HG02678 (cell line): ENCODE results near the gene ASPRV1.

Source experiments
- ATAC-seq: cut with Tn5 transposase; IDR thresholded peaks from one replicate; pipeline ENCODE4 v1.9.1; 2021; ENCODE audit warnings: mild to moderate bottlenecking, moderate library complexity; ENCODE audit not compliant: unreplicated experiment

ASPRV1 gene

DNA sequence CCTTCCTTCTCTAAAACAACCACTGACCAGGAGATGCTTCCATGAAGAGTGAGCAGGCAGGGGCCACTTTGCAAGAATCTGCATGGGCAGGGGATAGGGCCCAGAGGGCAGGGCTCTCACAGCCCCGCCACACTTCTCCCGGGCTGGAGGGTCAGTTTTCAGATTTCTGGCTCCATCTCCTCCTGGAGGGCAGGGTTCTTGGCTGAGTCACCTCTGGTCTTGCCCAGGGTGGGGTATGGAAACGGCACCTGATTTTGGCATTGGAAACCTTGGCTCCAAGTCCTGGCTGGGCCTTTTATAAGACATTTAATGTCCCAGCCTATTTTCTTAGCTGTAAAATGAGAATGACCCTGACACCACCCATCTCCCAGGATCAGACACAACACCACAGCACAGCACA lies 27.6 kb upstream of the ASPRV1 start:
- ATAC-seq = no peak

DNA sequence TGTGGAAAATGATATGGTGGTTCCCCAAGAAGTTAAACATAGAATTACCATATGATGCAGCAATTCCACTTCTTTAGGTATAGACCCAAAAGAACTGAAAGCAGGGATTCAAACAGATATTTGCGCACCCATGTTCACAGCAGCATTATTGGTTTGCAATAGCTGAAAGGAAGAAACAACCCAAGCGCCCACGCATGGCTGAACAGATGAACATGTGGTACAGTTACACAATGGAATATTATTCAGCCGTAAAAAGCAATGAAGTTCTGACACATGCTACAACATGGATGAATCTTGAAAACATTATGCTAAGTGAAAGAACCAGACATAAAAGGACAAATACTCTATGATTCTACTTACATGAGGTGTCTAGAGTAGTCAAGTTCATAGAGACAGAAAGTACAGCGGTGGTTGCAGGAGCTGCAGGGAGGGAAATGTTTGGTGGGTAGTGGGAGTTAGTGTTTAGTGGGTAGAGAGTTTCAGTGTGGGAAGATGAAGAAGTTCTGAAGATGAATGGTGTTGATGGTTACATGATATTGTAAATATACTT lies 26.7 kb upstream of the ASPRV1 start:
- ATAC-seq = no peak

DNA sequence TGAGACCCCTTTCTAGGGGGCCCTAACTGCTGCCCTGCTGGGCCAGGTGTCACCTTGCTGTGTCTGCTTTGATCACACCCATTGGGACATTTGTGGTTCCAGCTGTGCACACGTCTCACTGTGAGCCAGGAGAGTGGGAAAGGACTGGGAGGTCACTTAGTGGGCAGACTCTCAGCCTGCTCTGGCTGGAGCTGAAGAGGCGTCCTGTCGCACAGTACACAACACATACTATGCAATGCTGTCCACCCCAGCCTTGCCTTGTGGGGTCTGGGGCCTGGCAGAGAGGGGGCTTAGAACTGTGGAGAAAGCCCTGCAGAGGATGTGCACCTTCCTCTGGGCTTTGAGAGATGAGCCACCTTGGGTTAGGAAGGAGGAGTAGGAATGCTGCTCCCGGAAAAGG lies 25.3 kb upstream of the ASPRV1 start:
- no peak for ATAC-seq

DNA sequence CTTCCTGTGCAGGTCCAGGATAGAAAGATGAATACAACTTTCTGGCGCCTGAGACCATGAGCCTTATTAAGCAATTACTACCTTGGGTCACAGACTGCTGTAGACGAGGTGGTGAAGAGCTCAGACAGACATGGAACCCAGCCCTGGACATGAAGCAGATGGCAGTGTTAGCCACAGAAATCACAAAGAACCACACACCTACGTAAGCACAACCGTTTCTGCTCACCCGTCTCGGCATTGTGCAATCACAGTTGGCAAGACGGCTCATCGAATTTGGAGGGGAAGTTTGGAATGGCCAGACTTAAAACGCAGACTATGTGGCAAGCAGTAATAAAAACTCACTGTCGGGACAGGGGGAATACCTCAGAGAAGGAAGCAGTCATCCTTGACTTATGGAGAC lies 24.3 kb upstream of the ASPRV1 start:
- no peak for ATAC-seq

DNA sequence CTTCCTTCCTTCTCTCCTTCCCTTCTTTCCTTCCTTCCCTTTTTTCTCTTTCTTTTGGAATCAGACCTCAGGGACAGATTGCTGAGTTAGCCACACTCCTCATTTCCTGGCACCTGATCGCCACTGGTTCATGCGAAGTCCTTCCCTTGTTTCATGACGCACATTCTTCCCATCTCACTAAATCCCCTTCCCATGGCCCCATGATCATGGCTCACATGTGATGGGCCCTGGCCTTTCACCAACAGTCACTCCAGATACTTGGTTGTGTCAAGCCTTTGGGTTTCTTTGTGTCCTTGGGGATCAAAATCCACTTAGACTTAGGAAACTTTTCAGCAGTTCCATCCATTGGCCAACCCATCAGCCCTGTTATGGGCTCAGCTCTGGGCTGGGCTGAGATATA lies 23.8 kb upstream of the ASPRV1 start:
- ATAC-seq = no peak

DNA sequence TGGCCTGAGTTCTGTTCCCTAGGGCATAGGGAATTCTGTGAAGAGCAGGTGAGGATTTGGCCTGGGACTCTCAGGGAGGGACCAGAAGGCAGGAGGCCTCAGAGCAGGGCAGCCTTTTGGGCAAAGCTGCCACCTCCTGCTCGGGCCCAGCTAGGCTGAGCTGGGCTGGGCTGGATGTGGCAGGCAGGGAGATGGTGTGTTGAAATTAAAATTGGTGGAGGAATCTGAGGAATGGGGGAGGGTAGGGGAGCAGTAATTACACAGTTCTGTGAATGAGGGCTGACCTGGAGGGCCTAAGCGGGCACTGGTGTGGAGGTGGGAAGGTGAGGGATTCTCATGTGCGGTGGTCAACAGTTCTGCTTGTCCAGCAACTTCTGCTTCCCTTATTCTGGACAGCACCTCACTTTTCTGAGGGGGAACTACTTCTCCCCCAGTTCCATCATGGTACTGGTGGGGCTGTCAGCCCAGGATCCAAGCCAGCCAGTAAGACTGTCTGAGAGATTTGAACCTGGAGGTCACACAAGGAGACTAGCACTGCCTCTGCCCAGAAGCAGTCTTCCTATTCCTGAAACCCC lies 22.0 kb upstream of the ASPRV1 start:
- ATAC-seq = no peak

DNA sequence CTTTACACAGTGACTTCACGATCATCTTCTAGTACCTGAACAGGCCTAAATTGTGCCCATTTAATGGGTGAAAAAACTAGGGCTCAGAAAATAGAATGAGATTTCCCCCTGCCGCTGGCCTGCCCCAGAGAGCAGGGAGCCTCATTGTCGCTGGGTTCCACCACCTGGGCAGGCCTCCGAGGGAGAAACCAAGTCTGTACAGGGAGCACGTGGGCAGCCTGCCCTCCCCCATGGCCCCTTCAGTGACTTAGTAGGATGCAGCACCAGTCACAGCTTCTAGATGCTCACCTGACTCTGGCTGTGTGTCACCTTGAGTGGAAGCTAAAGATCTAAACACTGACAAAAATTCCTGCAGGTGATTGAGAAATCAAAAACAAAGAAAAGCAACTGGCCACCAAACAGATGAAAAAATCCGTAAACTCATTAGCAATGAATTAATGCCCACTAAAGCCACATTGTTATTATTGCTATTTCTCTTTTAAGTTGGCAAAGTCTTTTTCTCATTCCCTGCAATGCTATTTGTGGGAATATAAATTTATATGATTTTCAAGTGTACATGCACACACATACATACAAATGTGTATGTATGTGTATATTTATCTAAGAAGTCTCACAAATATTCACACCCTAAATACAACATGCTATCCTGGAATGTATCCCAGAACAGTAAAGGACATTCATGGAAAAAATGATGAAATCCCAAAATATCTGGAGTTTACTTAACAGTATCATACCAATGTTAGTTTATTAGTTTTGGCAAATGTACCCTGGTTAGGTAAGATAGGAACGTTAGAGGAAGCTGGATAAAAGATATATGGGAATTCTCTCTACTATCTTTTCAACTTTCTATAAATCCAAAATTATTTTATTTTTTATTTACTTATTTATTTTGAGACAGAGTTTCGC lies 18.7 kb upstream of the ASPRV1 start:
- ATAC-seq = no peak

DNA sequence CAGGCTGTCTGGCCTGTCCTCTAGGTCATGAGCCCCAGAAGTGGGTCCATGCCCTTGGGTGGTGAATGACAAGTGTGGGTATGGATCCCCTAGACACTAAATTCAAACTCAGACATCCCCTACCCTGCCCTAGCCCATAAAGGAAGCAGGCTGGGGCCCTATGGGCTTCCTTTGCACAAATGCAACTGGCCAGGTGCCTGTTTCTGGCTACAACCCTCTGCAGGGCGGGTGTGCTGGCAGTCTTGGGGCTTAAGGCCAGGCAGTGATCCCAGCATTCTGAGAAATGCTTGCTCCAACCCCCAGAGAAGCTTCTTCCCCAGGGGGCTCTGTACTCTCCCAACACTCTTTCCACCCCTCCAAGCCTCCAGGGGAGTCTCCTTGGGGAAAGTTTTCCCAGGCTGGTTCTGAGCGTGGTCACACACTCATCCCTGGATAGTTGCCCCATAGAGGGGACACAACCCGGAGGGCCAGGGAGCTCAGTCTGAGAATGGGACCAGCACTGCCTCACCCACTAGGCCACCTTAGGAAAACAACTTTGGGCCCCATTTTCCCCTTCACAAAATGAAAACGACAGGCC lies 16.6 kb upstream of the ASPRV1 start:
- no peak for ATAC-seq

DNA sequence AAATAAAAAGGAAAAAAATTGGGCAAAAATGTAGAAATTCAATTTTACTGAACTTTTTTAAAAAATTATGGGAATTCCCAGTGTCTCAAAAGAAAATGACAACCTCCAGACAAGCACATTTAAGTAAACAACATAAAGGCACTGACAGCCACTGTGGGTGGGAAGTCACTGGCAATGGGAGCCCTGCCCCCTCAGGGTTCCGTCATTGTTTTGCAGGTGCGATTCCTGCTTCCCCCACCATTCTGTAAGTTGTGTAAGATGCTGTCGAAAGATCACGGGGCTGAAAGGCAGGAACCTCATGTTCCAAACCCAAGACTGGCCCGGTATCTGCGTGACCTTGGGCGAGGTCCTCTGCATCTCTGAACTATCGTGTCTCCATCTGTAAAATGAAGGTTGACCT lies 15.8 kb upstream of the ASPRV1 start:
- no peak for ATAC-seq

DNA sequence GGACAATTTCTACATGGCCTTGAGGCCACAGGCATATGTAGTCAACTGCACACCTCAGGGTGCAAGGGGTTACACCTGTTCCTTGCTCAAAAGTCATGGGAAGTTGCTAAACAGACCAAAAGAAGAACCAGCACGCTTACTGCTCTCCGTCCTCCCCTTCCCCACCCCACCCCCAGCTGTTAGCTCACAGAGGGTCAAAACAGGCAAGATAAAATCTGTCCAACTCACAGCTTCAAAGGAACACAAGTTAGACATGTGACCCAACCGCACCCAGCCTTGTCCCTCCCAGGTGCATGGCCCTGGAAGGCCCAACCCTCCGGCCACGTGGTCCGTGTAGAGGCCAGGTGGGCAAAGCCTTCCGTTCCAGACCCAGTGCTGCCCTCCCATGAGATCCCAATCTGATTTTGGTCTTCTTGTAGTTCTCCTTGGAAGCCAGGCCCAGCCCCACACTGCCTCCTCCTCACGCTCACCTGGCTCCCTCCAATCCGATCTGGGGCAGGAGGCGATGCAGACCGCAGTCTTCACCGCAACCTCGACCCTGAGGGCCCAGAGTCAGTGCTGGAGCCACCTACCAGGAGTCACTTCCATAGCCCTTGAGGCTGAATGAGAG lies 14.5 kb upstream of the ASPRV1 start:
- no peak for ATAC-seq

DNA sequence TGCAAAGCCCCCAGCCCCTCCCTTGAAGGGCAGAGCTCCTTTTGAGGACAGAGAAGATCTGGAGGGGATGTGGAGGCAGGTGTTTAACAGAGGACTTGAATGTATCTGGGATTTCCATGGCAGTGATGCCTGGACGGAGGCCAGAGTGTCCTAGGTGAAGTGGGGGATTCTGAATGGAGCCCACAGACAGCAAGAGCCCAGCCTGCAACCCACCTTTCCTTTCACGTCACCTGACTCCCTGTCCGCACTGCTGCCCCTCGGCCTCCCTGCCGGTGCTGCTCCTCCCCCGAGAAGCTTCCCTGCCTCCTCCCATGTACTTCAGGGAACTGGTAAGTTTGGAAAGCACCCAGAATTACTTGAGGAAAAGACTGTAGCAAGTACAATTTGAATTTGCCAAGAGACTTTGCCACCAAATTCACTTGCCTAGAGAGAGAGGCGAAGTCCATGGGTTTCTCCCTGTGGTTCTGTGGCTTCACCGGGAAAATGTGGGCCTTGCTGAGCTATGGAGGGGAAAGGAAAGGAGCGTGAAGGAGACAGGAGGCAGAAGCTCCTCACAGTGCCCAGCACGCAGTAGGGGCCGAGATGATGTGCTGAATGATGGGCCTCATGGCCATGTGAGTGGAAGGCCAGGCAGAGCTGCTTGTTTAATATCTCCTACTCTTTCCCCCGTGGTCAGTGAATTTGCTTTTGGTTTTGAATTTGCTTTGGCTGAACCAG lies 13.9 kb upstream of the ASPRV1 start:
- ATAC-seq = no peak

DNA sequence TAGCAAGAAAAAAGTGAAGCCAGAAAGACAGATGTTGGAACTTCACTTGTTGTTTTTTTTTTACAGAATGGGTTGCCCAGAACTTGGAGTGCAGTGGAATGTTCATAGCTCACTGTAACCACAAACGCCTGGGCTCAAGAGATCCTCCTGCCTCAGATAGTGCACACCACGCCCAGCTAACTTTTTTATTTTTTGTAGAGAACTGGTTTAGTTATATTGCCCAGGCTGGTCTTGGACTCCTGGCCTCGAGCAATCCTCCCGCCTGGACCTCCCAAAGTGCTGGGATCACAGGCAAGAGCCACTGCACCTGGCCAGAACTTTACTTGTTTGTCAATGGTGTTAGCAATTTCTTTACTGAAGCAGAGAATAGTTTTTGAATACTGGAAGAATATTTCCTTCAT lies 11.9 kb upstream of the ASPRV1 start:
- ATAC-seq = no peak

DNA sequence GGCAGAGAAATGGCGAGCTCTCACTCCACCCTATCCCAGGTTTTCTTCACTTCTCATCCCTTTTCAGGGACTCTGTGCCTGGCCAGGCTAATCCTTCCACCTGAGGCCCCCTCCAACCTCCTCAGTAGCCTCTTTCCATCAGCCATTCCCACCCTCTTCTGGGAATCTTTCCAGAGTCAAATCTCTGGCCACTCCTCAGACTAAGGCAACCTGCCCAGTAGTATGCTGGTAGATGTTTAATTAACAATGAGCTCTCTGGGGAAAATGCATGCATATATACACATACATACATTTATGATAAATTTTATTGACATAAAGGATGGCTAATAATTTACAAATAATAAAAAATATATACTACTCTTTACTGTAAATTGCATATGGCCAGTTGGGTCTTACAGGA lies 11.4 kb upstream of the ASPRV1 start:
- no peak for ATAC-seq

DNA sequence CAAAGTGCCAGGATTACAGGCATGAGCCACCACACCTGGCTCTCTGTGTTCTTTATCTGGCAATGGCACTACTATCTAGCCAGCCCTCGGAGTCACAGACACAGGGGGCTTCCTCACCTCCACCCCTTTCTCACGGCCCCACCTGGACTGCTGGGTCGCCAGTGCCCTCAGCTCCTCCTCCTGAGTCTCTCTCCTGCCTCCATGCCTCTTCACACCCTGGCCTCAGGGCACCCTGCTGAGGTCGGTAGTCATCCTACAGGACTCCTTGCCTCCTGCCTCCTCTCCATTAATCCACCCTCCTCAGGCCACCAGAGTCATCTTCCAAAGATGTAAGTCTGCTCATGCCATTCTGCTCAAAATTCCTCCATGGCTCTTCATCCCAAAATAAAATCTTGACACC lies 8.6 kb upstream of the ASPRV1 start:
- ATAC-seq = no peak

DNA sequence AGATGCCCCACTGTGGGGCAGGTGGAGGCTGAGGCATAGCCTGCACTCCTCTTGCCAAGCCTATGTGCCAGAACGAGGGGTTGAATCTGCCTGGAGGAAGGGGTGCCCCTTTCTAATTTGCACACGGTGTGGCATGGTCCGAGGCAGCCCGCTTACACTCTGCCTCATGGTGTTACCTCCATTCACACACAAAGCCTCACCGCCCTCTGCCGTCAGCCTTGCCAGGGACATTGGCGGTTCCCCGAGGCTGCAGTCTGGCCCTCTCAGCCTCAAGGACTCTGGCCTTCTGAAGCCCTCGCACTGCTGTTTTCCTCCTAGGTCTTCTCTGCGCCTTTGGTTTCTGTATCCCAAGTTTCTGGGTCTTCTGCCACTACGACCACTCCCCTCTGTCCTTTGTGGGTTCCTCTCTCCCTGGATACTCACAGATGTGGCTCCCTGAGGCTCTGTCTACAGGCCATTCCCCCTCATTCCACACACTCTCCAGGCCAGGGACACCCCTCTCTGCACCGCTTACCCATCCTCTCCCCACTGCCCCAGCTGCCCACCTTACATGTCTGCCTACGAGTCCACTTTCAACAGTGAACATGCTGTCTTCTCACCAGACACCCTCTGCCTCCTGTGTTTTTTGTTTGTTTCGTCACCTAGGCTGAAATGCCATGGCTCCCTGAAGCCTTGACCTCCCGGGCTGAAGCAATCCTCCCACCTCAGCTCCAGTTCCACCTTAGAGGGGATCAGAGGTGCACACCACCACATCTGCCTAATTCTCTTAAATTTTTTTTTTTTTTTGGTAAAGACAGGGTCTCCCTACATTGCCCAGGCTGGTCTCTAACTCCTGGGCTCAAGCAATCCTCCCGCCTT lies 7.9 kb upstream of the ASPRV1 start:
- no peak for ATAC-seq

DNA sequence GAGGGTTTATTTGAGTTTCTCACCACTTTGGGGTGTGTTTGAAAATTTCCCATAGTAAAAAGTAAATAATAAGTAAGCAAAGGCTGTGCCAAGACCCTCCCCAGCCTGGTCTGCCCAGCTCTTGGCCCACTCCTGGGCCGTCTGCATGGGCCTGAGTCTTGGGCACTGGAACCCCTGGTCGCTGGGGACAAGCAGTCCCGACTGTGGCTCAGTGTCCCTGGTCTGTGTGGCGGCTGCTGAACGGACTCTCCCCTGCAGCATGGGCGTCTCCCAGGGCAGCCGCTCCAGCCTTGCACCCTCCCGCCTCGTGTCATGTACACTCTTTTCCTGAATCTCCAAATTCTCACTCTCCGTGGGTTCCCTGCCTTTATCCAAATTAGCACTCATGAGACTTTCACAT lies 7.2 kb upstream of the ASPRV1 start:
- ATAC-seq = no peak

DNA sequence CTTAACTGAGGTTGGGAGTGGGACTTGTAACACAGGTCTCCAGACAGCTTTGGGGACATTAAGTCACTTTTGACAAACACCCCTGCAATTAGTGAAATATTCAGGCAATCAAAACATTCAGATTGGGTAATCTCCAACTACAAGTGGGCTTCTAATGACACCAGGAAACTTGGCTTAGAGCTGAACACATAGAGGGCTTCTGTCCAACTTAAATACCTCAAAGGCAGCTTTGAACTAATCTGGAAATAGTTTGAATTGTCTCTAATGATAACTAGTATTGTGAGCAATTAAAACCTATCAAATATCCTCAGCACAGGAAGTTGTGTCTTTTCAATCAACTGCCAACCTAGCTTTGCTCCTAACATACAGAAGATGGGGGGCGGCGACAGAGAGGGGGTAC lies 5.1 kb upstream of the ASPRV1 start:
- no peak for ATAC-seq

DNA sequence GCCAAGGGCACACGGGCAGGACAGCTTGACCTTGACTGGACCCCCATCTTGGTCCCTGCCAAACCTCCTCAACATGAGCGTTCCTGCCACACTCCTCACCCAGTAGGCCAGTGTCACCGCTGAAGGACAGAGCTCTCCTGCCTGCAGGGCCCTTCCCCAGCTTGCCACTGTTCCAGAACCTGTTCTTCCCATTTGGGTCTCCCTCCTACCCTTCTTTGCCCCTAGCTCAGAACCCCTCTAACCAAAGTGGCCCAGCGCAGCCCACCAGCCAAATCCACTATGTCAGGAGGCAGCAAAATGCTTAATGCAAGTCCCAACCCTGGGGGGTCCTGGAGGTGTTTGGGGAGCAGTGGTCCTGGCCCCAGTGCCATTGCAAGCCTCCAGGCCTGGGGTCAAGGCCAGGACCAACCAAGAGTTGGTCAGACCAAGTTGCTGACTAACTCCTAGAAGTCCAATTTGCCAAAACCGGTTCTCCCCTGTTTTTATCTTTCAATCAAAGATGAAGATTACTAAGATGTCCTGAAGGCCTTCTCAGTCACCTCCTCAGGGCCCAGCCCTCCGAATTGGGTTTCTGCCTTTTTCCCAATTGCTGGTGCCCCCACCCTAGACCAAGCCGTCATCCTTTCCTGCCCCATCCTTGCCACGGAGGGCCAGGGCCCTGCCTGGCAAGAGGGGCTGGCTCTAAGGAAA lies 4.5 kb upstream of the ASPRV1 start:
- ATAC-seq = no peak

DNA sequence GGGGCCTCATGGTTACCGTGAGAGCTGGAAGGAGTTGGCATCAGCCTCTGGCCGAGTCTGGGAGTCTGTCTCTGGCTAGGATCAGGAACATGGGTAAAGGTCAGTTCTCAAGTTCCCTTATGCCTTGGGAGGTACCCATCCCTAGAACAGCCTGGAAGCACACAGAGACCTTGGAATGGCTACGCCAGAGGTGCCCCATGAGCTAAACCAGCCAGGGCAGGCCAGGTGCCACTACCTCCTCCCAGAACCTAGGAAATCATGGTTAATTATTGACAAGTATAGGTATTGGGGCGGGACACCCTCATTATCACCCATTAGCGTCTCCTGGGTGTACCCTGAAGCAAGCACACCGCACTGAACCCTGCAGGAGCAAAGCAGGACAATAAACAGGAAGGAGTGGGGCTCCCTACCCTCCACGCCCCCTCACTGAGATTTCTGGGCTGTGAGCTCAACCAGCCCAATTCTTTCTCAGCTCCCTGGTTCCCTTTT lies 3.0 kb upstream of the ASPRV1 start:
- no peak for ATAC-seq
